Keratinocyte (primary cell): ENCODE measurements around the gene KRR1. TPM values are rescaled to one million over a fixed set of nuclear protein-coding genes. Genes with fewer than 3 reads are reported as not detected.
"Not testable (repeated sequence)": the region's sequence is repeated elsewhere in the genome, so short reads cannot be mapped to it uniquely, and the experiment has no call there.

Source experiments
- DNase-seq: peaks from one replicate; pipeline ENCODE4 v3.0.0-alpha.2; 2011; ENCODE audit warnings: low read depth, missing footprints, low spot score
- FAIRE-seq: peaks from 2 replicates; lab custom pipeline; 2011; peaks lifted over from hg19 to GRCh38; lab: Jason Lieb, UNC
- H2AFZ ChIP-seq: 2 replicates; pipeline ENCODE4 v1.6.0; 2012; ENCODE audit warnings: low read length, control low read depth, inconsistent platforms; ENCODE audit not compliant: control insufficient read depth
- H3K27ac ChIP-seq: 2 replicates; pipeline ENCODE4 v1.5.1; 2011; ENCODE audit warnings: low read length; ENCODE audit not compliant: control insufficient read depth, insufficient read depth
- H3K27me3 ChIP-seq: 3 replicates; pipeline ENCODE4 v1.6.0; 2011; ENCODE audit warnings: low read length; ENCODE audit not compliant: control insufficient read depth, insufficient read depth; ENCODE audit errors: extremely low read depth
- H3K36me3 ChIP-seq, 2 experiments: 2 replicates in 1 of 2; 3 replicates in 1 of 2; pipeline ENCODE4 v1.5.1; 2011; ENCODE audit warnings: low read length in 2 of 2, mild to moderate bottlenecking in 1 of 2; ENCODE audit not compliant: control insufficient read depth in 2 of 2, insufficient read depth in 2 of 2; ENCODE audit errors: extremely low read depth in 1 of 2
- H3K4me1 ChIP-seq: 3 replicates; pipeline ENCODE4 v1.5.1; 2011; ENCODE audit warnings: low read length; ENCODE audit not compliant: control insufficient read depth, insufficient read depth; ENCODE audit errors: extremely low read depth
- H3K4me2 ChIP-seq: 3 replicates; pipeline ENCODE4 v1.6.0; 2011; ENCODE audit warnings: low read depth, low read length; ENCODE audit not compliant: control insufficient read depth, insufficient read depth; ENCODE audit errors: extremely low read depth
- H3K4me3 ChIP-seq, 3 experiments: fragments of 200-600 bp in 1 of 3; sonication (generic) in 1 of 3; 2 replicates in 2 of 3; 3 replicates in 1 of 3; pipeline ENCODE4 v1.5.1; 2011 to 2016; ENCODE audit warnings: low read length in 3 of 3, mild to moderate bottlenecking in 3 of 3, control low read depth in 2 of 3, inconsistent platforms in 1 of 3, low read depth in 1 of 3, mixed read lengths in 1 of 3, mixed run types in 1 of 3, moderate library complexity in 1 of 3; ENCODE audit not compliant: control insufficient read depth in 2 of 3, insufficient read depth in 2 of 3; ENCODE audit errors: extremely low read depth in 1 of 3
- H3K79me2 ChIP-seq: 2 replicates; pipeline ENCODE4 v1.6.0; 2012; ENCODE audit warnings: low read length; ENCODE audit not compliant: control insufficient read depth, insufficient read depth
- H3K9ac ChIP-seq: 3 replicates; pipeline ENCODE4 v1.6.0; 2011; ENCODE audit warnings: low read length; ENCODE audit not compliant: control insufficient read depth, insufficient read depth; ENCODE audit errors: extremely low read depth
- H3K9me1 ChIP-seq: 3 replicates; pipeline ENCODE4 v1.6.0; 2011; ENCODE audit warnings: low read length; ENCODE audit not compliant: control insufficient read depth, insufficient read depth; ENCODE audit errors: extremely low read depth
- H3K9me3 ChIP-seq: 2 replicates; pipeline ENCODE4 v1.5.1; 2012; ENCODE audit warnings: low read depth, low read length; ENCODE audit not compliant: control insufficient read depth
- H4K20me1 ChIP-seq: 3 replicates; pipeline ENCODE4 v1.6.0; 2011; ENCODE audit warnings: low read length; ENCODE audit not compliant: control insufficient read depth, insufficient read depth; ENCODE audit errors: extremely low read depth
- CTCF ChIP-seq, 3 experiments: IDR thresholded peaks in 1 of 3; conservative IDR thresholded peaks in 1 of 3; optimal IDR thresholded peaks in 1 of 3; 2 replicates in 2 of 3; 3 replicates in 1 of 3; pipeline versions ENCODE3 to v1.5.1; 2011; ENCODE audit warnings: low read length in 3 of 3, mild to moderate bottlenecking in 3 of 3, moderate library complexity in 2 of 3, control low read depth in 1 of 3, inconsistent platforms in 1 of 3; ENCODE audit not compliant: insufficient read depth in 2 of 3; ENCODE audit errors: extremely low read depth in 1 of 3
- EZH2 ChIP-seq: IDR thresholded peaks from one replicate; pipeline ENCODE4 v1.6.1; 2012; ENCODE audit warnings: inconsistent platforms, mild to moderate bottlenecking, low read length, moderate library complexity
- dilution Hi-C: fragments of 300-500 bp; cut with MboI; formaldehyde crosslinking; loops from one replicate; pipeline ENCODE4 v1.7.0; 2020; ENCODE audit warnings: low sequenced_read_pairs; ENCODE audit not compliant: extremely low pct_ligation_motif_present
- polyA plus RNA-seq, 5 experiments: library from polyadenylated mRNA; depleted of rRNA in 3 of 5; stranded (reverse) in 3 of 5; stranded (forward) in 1 of 5; unstranded in 1 of 5; fragments of >200 nt; gene quantifications; 1 replicate in 1 of 5; 2 replicates in 3 of 5; 3 replicates in 1 of 5; pipeline versions ENCODE4 v1.2.1 to v1.2.3, GENCODE V29; 2011 to 2012; ENCODE audit warnings: missing spikeins in 2 of 5, low read depth in 1 of 5, low replicate concordance in 1 of 5

The KRR1 gene
- polyA plus RNA-seq, 1 donor (not counting 4 experiments of a cell fraction or from before 2014, with no cell fraction given) = 74.7 TPM

GRCh38 chr12:75460204-75460603 lies 51.2 kb downstream of the KRR1 start:
- H2AFZ ChIP-seq = no peak overlapping the region
- peaks cover 2% of the 10 kb centered on the region for H3K9me3 ChIP-seq
- H3K36me3 ChIP-seq = no peaks in the 10 kb centered on the region
- no peaks in the 10 kb centered on the region for H4K20me1 ChIP-seq
- H3K27me3 ChIP-seq = no peaks in the 10 kb centered on the region
- no peak overlapping the region for H3K4me3 ChIP-seq
- dilution Hi-C loops = no loop called here
- H3K9ac ChIP-seq = no peak overlapping the region
- no peak overlapping the region for H3K4me2 ChIP-seq
- H3K27ac ChIP-seq = no peak overlapping the region
- TF ChIP-seq CTCF (optimal IDR thresholded peaks at IDR 0.05 in 1 of 3, IDR thresholded peaks at IDR 0.05 in 1 of 3, conservative IDR thresholded peaks at IDR 0.05 in 1 of 3; ENCODE audit: extremely low read depth in 1 of 3, insufficient read depth in 2 of 3, low read length in 3 of 3) (no peak), EZH2 (no peak)
- no peaks in the 10 kb centered on the region for H3K79me2 ChIP-seq
- FAIRE-seq (no peak), DNase-seq (no peak)
- no peaks in the 10 kb centered on the region for H3K9me1 ChIP-seq
- H3K4me1 ChIP-seq = no peaks in the 10 kb centered on the region

GRCh38 chr12:75459755-75460154 lies 51.7 kb downstream of the KRR1 start:
- no peaks in the 10 kb centered on the region for H3K4me1 ChIP-seq
- TF ChIP-seq EZH2 = no peak
- no peak for TF ChIP-seq CTCF (optimal IDR thresholded peaks at IDR 0.05 in 1 of 3, IDR thresholded peaks at IDR 0.05 in 1 of 3, conservative IDR thresholded peaks at IDR 0.05 in 1 of 3; ENCODE audit: extremely low read depth in 1 of 3, insufficient read depth in 2 of 3, low read length in 3 of 3)
- DNase-seq = no peak

GRCh38 chr12:75457866-75458265 lies 53.5 kb downstream of the KRR1 start:
- FAIRE-seq, H3K27ac ChIP-seq, H3K9me3 ChIP-seq, H2AFZ ChIP-seq, H3K36me3 ChIP-seq, H3K4me1 ChIP-seq, H3K4me2 ChIP-seq, H3K9me1 ChIP-seq, H3K27me3 ChIP-seq, DNase-seq, H3K9ac ChIP-seq, dilution Hi-C loops, H4K20me1 ChIP-seq, H3K79me2 ChIP-seq, H3K4me3 ChIP-seq: not testable (repeated sequence)

More at GRCh38 chr12:75459755-75460154, 51.7 kb downstream of the KRR1 start:
- Histone ChIP-seq H3K4me3 (no peak overlapping the region), H3K9me1 (no peaks in the 10 kb centered on the region), H3K9me3 (peaks cover 2% of the 10 kb centered on the region), H4K20me1 (no peaks in the 10 kb centered on the region), H3K9ac (no peak overlapping the region), H3K36me3 (no peaks in the 10 kb centered on the region), H3K27me3 (no peaks in the 10 kb centered on the region), H3K79me2 (no peaks in the 10 kb centered on the region), H3K27ac (no peak overlapping the region), H3K4me2 (no peak overlapping the region), H2AFZ (no peak overlapping the region)
- FAIRE-seq = no peak
- dilution Hi-C loops = no loop called here
